Astrocyte of the spinal cord (primary cell): ENCODE results near the gene SUV39H2.

Experiments
- DNase-seq: peaks from one replicate; pipeline ENCODE4 v3.0.0; 2011; ENCODE audit warnings: low read depth, low spot score
- H3K4me3 ChIP-seq: 2 replicates; pipeline ENCODE4 v1.5.1; 2011; ENCODE audit warnings: low read depth, mild to moderate bottlenecking, low read length, moderate library complexity
- CTCF ChIP-seq: IDR thresholded peaks from 2 replicates; pipeline ENCODE4 v1.5.1; 2012; ENCODE audit warnings: low read depth, mild to moderate bottlenecking, low read length, inconsistent platforms
- in situ Hi-C: cut with HindIII; loops from 2 replicates; pipeline ENCODE4 v1.10.0; 2017; ENCODE audit warnings: low sequenced_read_pairs

The SUV39H2 gene

GRCh38 chr10:14909101-14909500 lies 30.4 kb downstream of the SUV39H2 start:
- no peak overlapping the region for H3K4me3 ChIP-seq
- no peak for TF ChIP-seq CTCF
- in situ Hi-C loops: no loop called here
- DNase-seq: no peak

- no peak for DNase-seq
- no peak overlapping the region for H3K4me3 ChIP-seq
- in situ Hi-C loops: no loop called here
- no peak for TF ChIP-seq CTCF
Measured at GRCh38 chr10:14910953-14911352, 32.3 kb downstream of the SUV39H2 start.

- in situ Hi-C loops: no loop called here
Measured at GRCh38 chr10:14911801-14912200, 33.1 kb downstream of the SUV39H2 start.

GRCh38 chr10:14916600-14916999 lies 37.9 kb downstream of the SUV39H2 start:
- H3K4me3 ChIP-seq: no peak overlapping the region
- no peak for DNase-seq
- in situ Hi-C loops: no loop called here
- no peak for TF ChIP-seq CTCF

More at GRCh38 chr10:14911801-14912200, 33.1 kb downstream of the SUV39H2 start:
- no peak overlapping the region for H3K4me3 ChIP-seq
- DNase-seq: no peak
- no peak for TF ChIP-seq CTCF

- no peak for DNase-seq
- in situ Hi-C loops: no loop called here
- H3K4me3 ChIP-seq: no peak overlapping the region
- TF ChIP-seq CTCF: no peak
Measured at GRCh38 chr10:14917827-14918226, 39.2 kb downstream of the SUV39H2 start.

- no peak for TF ChIP-seq CTCF
- in situ Hi-C loops: no loop called here
- no peak overlapping the region for H3K4me3 ChIP-seq
- DNase-seq: no peak
Measured at GRCh38 chr10:14918964-14919363, 40.3 kb downstream of the SUV39H2 start.

- in situ Hi-C loops: no loop called here
- no peak for DNase-seq
Measured at GRCh38 chr10:14924013-14924412, 45.3 kb downstream of the SUV39H2 start.

More at GRCh38 chr10:14924013-14924412, 45.3 kb downstream of the SUV39H2 start:
- TF ChIP-seq CTCF: no peak
- H3K4me3 ChIP-seq: no peak overlapping the region
